ENCODE data around the gene RAB36.

GRCh38 chr22:23118647-23119493 lies 26.4 kb upstream of the RAB36 start:
- TF ChIP-seq CTCF (IDR thresholded peaks at IDR 0.05 in 4 of 5, conservative IDR thresholded peaks at IDR 0.05 in 1 of 5) (no peak), POLR2A (IDR thresholded peaks at IDR 0.05) (no peak)

All from gastrocnemius medialis (tissue), 4 donors.